Stimulated activated CD4-positive, alpha-beta T cell treated with anti-CD3 and anti-CD28 coated beads, Interleukin-1b, Interleukin-23, amount 100 ng/mL, for 48 hours (primary cell): ENCODE measurements around the gene GABARAPL2.
A peak's percentile ranks its signal among the peaks of the same experiment; 100 is the strongest.
"Not testable (repeated sequence)": the region's sequence is repeated elsewhere in the genome, so short reads cannot be mapped to it uniquely, and the experiment has no call there.

Source experiments
- DNase-seq: peaks from one replicate; pipeline ENCODE4 v3.0.0-alpha.2; 2020

The GABARAPL2 gene, protein sequence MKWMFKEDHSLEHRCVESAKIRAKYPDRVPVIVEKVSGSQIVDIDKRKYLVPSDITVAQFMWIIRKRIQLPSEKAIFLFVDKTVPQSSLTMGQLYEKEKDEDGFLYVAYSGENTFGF

DNA sequence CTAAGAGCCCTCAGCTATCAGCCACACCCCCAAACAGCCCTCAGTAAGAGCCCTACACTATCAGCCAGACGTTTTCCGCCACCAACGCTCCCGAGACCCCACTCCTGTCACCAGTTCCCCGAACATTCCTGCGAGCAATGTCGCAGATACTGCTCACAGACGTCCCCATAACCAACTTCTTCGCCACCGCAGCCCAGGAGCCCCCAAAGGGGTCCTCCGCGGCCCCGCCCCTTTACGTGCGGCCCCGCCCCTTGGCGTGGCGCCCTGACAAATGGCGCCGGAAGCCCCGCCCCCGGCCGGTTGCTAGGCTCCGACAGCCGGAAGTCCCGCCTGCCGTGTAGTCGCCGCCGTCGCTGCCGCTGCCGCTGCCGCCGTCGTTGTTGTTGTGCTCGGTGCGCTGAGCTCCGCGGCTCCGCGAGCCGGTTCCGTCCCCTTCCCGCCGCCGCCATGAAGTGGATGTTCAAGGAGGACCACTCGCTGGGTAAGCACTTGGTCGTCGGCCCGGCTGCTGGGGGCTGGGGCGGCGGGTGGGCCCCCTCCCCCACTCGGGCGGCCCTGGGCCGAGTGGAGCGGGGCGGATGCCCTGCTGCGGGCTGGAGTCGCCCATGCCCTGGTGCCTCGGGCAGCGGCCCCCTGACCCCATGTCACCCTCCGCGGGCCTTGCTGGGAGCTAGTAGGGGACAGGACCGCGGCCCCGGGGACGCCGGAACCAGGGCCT lies at the start of gene GABARAPL2:
Gene GABARAPL2, plus strand, starts transcription at position 340 of the 718 bp plus-strand sequence. Its CDS starts 108 bp downstream, at position 448.
- DNase-seq, result peak; percentile 85

DNA sequence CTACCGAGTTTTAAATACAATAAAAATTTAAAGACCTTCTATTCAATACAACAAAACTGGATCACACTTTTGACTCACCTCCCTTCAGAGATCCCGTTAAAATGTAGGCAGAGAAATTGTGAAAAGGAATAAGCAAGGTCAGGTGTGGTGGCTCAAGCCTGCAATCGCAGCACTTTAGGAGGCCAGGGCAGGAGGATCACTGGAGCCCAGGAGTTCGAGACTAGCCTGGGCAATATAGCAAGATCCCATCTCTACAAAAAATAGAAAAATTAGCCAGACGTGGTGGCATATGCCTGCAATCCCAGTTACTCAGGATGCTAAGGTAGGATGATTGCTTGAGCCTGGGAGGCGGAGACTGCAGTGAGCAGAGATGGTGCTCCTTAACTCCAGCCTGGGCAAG lies 47.0 kb upstream of the GABARAPL2 start:
- DNase-seq, result no peak

DNA sequence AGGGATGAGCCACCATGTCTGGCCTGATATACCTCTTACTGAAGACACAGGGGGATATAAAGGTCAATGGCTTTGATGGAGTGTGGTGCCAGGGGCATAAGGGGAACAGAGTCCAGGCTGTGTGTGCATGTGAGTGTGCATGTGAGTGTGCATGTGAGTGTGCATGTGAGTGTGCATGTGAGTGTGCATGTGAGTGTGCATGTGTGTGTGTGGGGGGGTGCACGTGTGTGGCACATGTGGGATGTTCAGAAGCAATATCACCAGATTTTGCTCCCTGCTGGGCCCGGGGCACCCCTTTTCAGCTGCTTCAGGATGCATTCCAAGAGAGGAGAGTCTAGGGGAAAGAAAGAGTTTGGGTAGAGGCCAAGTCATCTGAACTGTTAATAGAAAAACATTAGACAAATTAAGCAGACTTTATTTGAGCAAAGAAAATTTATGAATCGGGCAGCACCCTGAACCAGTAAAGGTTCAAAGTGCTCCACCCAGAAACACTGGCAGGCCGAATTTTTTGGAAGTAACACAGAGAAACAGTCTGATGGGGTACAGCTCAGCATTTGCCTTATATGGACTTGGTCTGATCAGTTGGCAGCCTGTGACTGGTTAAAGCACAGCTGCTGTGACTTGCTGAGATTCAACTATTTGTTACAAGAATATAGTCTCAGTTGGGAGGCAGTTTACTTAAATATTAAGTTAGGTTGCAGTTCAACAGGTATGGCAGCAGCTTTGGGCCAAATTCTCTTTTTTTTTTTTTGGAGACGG lies 40.0 kb upstream of the GABARAPL2 start:
- no peak for DNase-seq

DNA sequence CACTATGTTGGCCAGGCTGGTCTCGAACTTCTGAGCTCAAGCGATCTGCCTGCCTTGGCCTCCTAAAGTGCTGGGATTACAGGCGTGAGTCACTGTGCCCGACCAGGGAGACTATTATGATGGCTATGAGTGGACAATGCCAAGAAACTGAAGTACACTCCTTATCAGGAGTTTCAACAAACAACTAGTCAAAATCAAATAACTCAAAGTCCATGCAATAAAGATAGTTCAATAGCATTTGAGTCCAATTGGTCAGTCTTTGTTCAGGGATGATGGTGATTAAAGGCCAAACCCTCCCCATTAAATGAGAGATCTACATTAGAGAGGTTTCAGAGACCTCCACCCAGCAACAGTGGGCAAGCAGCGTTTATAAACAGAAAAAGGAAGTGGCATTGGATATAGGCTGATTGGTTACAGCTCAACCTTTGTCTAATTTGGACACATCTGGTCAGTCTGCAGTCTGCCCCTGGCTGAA lies 38.3 kb upstream of the GABARAPL2 start:
- DNase-seq, result no peak

DNA sequence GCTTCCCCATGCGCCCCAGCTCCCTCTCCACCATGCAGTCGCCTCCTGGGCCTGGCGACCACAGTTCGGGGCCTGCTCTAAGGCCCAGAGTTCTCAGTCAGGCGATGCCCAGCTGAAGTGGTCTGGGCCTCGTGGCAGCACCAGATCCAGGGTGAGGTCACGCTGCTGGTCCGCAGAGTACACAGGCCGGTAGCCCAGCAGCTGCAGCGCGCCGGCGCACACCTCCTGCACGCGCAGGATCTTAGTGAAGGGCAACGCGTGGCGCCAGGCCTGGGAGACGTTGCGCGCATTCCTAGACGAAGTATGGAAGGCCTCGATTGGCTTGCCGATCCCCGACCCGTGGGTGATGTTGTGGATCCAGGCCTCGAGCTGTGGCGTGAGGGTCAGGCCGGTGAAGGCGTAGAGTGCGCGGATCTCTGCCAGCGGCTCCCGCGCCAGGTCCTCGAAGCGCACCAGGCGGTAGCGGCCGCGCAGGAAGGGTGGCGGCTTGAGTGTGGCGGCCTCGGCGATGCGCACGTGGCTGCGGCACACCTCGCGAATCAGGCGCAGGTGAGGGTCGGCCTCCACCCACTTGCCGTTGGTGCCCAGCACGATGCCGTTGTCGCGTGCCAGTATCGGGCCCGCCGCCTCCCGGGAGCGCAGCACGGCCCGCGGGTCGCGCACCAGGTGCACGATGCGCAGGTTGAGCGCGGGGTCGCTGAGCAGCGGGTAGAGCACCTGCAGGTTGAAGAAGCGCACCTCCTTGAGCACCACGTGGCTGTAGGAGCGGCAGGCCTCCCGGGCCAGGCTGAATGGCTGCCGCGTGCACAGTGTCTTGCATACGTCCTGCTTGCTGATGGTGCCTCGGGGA lies 36.9 kb upstream of the GABARAPL2 start:
- no peak for DNase-seq

DNA sequence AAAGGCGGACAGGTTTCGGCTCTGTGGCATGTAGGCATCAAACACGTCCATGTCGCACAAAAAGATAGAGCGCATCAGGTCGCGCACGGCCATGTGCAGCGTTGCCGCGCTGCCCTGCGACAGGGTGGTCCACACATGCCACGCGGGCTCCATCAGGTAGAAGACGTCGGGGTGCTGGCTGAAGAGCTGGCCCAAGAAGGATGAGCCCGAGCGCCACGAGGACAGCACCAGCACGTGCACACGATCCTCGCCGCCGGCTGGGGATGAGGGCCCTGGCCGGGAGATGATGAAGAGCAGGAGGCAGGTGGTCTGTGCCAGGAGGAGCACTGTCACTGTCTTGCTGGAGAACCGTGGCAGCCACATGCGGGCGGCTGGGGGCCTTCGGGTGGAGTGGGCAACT lies 36.2 kb upstream of the GABARAPL2 start:
- DNase-seq, result no peak

DNA sequence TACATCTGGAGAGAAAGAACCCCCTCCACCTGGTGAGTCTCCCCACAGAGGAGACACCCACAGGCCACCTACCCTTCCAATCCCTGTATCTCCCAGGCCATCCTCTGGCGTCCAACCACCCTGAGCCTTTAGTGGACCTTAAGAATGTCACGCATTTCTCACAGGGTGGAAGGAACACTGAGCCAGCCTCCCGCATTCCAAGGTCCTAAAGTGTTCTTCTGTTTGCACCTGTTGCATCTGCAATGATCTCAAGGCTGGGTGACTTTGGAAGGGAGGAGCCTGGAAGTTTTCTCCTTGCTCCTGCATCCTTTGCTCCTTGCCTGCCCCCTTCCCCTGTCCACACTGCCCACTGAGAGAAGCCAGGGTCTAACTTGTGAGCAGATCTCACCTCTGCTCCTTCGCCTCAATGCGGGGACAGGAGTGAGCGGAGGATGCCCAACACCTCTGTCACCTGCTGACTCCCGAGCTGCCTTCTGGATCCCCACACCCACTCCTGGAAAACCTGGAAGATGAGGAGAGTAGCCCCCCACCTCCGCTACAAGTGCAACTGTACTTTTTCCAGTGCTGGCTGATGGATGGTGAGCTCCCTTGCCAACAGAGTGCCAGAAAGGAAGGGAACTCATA lies 33.9 kb upstream of the GABARAPL2 start:
- DNase-seq, result no peak

DNA sequence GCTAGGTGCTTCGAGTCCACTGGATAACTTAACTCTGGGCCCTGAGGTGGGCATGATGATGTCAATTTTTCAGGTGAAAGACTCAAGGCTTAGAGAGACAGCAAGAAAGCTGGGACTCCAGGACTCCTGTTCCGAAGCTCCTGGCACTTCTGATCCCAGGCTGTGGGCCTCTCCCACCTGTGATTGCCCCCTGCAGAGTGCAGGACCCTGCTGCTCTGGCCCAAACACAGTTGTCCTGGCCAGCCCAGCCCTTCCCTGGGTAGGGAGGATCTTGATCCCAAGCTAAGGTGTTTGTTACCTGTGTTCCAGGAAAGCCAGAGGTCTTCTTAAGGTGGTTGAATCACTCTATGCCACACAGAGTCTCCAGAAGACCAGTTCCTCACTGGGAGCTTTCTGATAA lies 33.4 kb upstream of the GABARAPL2 start:
- no peak for DNase-seq

DNA sequence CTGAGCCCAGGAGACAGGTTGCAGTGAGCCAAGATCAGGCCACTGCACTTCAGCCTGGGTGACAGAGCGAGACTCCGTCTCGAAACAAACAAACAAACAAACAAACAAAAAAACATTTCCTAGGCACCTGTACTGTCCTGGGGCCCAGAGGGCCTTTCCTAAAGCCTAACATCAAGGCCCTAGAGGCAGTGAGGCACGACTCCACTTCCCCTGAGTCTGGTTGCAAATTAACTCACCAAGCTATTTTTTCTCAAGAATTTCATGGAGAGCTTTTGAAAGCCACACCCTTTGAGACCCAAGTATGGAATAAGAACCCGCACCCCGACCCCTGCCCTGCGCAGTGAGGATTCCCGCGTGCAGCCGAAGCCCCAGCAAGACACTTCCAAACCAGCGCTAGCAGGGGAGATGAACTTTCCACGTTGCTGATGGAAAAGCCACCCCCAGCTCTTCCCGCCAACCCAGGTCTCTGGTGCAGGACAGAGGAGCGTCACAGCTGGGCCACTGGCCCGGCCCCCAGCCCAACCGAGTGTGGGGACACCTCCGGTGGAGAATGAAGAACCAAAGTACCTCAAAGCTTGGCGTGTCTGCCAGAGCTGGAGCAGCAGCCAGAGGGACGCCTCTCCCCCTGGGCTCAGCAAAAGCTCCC lies 31.5 kb upstream of the GABARAPL2 start:
- no peak for DNase-seq

DNA sequence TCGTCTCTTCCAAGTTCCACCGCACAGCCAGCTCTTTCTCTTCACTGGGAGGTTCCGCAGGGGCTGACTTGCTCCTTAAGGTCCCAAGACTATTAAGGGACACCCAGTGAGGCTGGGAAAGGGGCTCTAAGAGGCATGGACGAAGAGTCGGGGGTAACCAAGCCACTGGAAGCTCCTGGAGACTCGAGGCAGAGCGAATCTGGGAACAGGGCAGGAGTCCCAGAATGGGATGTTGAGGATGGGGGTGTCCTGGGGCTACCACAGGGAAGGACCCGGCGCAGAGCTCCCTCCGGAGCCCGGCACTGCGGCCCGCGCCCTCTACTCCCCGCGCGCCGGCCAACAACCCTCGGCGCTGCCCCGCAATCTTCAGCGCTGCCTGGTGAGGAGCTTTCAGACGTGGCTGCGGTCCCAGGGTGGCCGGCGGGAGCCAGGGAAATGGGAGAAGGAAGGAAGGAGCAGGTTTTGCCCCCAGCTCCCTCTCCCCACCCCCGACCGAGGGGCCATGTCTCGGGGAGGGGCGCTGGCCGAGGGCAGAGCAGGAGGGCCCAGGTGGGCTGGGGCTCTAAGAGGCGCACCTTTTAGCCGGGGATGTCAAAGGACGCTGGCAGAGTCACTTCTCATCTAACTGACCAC lies 30.9 kb upstream of the GABARAPL2 start:
- no peak for DNase-seq

DNA sequence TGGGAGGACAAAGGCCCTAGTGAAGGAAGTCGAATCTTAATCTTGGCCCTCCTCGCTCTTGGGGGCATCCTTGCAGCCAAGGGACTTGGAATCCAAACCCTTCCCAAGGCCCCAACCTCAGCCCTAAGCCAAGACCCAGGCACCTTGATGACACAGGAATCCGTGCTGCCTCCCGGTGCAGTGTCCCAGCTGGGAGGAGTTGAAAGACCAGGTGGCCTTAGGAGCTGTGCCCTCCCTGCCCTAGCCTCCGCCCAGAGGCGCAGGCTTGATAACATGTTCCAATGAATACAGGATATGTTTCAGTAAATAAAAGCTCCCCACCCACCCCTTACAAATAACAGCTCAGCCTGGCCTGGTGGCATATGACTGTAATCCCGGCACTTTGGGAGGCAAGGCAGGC lies 30.3 kb upstream of the GABARAPL2 start, which contains the start of gene CHST5:
Gene CHST5, minus strand, starts transcription at position 208 of the 400 bp plus-strand sequence. CDS start 5,724 bp downstream, outside the sequence.
- no peak for DNase-seq

DNA sequence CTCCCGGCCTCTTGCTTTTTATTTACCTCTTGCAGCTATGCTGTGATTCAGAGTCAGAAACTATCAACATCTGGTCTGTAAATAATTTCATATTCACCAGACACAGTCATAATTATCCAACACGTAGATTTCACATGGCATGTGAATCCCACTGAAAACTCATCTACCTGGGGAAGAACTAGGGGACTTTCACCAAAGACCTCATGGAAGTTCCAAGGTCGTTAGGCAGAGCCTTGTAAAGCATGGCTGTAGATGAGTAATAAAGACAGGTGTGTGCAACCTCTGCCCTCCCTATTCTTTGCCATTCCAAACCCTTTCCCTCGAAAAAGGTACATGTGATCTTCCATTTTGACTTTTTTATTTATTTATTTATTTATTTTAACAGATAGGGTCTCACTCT lies 28.4 kb upstream of the GABARAPL2 start:
- no peak for DNase-seq

DNA sequence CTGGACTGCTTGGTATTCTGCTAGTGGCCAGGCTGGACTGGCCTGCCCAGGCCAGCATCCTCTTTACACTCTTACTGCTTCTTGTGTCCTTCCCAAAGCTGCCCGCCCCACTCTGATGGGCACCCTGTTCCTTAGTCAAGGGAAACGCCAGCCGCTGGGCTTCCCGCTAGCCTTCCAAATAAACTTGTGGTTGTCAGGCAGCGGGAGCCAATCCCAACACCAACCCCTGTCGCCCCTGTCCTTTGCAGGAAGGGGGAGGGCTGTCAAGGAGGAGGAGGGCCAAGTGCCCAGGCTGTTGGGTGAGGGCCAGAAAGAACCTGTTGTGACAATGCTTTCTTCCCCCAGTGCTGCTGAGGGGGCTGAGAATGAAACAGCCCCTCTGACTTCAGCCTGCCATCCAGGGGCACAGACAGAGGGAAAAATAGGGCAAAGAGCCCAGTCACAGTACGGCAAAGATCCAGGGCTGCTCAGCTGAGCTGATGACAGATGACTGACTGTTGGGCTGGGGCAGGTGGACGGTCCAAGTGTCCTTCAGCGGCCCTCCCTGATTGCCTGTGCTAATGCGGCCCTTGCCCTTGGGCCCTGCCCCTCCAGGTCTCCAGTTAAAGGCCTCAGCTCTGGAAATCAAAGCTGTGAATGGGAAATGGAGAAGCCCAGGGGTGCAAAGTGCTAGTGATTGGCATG lies 27.2 kb upstream of the GABARAPL2 start:
- DNase-seq, result not testable (repeated sequence)

DNA sequence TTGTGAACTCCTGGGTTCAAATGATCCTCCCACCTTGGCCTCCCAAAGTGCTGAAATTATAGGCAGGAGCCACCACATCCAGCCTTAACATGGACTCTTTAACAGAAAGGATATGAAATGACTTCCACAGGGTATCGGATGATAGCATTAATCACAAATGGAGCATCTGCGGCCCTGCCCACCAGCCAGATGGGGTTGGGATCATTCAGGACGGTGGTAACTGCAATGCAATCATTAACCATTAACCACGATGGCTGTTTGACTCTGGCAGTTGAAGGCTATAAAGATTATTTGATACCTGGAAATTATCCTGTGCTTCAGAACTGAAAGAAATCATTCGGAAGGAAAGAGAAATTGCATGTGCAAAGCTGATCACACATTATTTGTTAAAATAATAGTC lies 24.9 kb upstream of the GABARAPL2 start:
- no peak for DNase-seq

DNA sequence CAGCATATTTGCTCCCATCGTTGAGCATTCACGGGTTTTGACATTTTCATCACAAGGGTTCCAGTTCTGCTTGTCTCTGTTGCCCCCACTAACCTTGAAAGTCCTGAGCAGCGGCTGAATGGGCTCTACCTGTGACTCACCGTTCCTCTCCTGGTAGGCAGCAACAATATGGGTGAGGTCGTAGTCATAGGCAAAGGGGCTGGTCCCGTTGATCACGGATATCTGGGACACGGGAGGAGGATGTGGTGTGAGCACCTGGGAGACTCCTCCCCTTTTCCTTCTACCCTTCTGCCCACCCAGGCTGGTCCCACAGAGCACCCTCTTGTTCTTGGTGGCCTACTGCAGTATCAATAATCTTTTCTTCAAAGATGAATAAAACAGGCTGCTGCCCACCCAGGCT lies 23.7 kb upstream of the GABARAPL2 start:
- DNase-seq, result not testable (repeated sequence)

DNA sequence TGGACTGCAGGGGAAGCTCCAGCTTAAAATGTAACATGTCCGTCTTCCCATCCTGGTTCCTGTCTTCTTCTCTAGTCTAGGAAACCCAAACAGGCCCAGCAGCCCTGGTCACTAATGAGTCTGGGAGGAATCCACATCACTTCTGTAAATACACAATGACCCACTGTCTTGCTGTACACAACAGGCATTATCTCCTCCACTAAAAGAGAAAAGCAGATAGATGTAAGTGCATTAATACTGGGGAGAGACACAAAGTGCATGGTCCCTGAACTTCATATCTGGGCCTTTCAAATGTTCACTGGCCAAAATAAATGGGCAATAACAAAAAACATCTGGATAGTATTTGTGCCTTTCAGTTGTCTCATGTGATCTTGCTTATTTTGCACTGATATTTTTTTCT lies 20.3 kb upstream of the GABARAPL2 start:
- DNase-seq, result not testable (repeated sequence)

DNA sequence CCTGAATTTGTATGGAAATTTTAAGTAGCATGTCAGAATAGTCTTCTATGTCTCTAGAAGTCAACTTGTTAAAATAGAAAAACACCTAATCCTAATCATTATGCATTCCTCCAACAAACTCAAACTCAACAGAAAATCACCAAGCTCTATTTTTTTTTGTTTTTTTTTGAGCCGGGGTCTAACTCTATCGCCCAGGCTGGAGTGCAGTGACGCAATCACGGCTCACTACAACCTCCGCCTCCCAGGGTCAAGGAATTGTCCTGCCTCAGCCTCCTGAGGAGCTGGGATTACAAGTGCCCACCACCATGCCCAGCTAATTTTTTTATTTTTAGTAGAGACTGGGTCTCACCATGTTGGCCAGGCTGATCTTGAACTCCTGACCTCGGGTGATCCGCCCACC lies 19.9 kb upstream of the GABARAPL2 start:
- no peak for DNase-seq

DNA sequence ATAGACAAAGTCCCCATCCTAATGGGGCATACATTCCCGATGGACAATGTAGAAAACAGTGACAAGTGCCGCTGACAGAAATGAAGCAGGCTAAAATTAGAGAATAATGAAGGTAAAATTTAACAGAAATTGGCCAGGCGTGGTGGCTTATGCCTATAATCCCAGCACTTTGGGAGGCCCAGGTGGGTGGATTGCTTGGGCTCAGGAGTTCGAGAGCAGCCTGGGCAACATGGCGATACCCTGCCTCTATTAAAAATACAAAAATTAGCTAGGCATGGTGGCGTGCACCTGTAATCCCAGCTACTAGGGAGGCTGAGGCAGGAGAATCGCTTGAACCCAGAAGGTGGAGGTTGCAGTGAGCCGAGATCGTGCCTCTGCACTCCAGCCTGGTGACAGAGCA lies 17.7 kb upstream of the GABARAPL2 start:
- not testable (repeated sequence) for DNase-seq

DNA sequence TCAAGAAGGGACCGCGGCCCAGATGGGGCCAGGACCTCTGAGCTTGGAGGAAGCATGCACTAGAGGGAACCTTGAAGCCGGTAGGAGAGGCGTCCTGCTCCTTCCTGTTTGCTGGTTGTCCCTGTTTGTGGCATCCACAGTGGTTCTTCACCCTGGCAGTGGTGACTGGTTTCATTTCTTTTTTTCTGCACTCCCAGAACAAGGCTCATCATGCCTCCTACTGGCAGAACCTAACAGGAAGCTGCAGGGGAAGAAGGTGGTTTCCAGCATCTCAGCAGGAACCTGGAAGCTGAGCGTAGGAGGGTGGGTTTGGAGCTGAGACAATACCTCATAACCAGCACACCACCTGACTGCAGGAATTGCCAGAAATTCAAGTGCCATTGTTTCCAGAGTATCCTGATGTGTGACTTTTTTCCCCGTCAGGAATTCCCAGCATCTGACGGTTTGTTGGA lies 15.9 kb upstream of the GABARAPL2 start:
- peak; percentile 39 for DNase-seq

DNA sequence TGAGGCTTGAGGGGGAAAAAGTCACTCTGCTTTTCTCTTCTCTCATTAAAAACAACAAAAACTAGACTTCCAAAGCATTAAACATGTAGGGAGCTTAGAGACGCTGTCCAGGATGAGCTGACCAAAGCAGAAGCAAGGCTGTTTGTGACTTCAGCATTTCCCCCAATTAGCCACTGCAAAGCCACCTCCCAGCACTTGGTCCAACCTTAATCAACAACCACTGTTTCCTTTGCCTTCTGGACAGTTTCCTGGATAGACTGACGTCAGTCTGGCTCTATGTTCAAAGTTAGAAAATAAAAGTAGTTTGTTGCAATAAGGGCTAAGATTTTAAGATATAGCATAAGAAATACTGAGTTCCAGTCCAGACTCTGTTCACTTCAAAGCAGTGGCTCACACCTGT lies 13.2 kb upstream of the GABARAPL2 start:
- DNase-seq, result no peak
